ENCODE data around the gene RNF168. TPM values are rescaled to one million over a fixed set of nuclear protein-coding genes. Genes with fewer than 3 reads are reported as not detected.

The RNF168 gene
- total and polyA plus RNA-seq, 2 of the 4 experiments (the other 2 are of a cell fraction): 2.5 to 15.2 TPM

DNA sequence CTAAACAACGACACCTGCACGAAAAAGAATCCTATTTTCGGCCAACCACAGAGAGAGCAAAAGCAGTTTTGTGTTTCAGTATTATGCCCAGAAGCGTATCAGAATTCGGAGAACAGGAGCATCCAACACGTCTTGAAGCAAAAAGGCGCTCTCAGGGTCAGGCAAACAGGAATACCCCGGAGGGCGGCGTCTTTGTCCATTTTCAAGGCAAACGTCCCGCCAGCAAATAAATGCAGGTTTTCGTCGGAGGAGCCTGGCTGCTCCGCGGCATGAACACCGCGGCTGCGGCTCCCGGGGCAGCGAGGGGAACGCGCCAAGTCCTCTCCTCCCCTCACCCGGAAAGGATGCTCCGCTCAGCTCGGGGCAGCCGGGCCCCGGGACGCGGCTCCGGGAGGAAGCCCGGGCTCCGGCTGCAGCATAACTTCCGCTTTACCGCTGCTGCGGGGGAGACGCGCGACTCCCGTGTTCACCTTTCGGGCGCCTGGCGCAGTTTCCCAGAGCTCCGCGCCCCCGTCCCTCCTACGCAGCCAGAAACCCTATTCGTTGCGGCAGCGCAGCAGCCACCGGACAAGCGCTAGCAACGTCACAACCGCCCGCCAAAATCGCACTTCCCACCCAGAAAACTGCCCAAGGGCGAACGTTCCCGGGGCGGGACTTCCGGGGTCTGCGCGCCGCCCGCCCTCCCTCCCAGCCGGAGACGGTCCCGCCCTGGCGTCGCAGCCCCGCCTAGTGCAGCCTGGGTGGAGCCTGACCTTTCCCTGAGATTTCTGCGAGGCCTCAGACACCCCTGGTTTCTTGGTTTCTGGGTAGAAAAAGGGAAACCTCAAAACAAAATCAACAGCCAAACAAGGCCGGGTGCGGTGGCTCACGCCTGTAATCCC lies at the start of gene RNF168 (continued):
- TF ChIP-seq, protein P1, sequence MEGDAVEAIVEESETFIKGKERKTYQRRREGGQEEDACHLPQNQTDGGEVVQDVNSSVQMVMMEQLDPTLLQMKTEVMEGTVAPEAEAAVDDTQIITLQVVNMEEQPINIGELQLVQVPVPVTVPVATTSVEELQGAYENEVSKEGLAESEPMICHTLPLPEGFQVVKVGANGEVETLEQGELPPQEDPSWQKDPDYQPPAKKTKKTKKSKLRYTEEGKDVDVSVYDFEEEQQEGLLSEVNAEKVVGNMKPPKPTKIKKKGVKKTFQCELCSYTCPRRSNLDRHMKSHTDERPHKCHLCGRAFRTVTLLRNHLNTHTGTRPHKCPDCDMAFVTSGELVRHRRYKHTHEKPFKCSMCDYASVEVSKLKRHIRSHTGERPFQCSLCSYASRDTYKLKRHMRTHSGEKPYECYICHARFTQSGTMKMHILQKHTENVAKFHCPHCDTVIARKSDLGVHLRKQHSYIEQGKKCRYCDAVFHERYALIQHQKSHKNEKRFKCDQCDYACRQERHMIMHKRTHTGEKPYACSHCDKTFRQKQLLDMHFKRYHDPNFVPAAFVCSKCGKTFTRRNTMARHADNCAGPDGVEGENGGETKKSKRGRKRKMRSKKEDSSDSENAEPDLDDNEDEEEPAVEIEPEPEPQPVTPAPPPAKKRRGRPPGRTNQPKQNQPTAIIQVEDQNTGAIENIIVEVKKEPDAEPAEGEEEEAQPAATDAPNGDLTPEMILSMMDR (conservative IDR thresholded peaks at IDR 0.05; ENCODE audit: low read depth, low read length): no peak
- TF ChIP-seq BHLHE40 (IDR thresholded peaks at IDR 0.05; ENCODE audit: low read depth, low read length) (0 out of 2 replicates have a peak, but pooled peaks have one; percentile 25), NFE2L2 (IDR thresholded peaks at IDR 0.05; ENCODE audit: low read depth, low read length) (no peak), RCOR1 (IDR thresholded peaks at IDR 0.05; ENCODE audit: insufficient replicate concordance, low read length) (no peak), CHD1 (IDR thresholded peaks at IDR 0.05; ENCODE audit: low read depth, low read length) (no peak; the same call in 1 of the 2 replicates), CEBPB (IDR thresholded peaks at IDR 0.05; ENCODE audit: low read depth, low read length) (no peak), MAFK (IDR thresholded peaks at IDR 0.05; ENCODE audit: low read depth, low read length) (no peak), POLR2A (IDR thresholded peaks at IDR 0.05; ENCODE audit: low read depth, low read length) (peak; percentile 83)

Data from IMR-90 (cell line).